Islet of Langerhans (tissue), 1 donor: ENCODE measurements around the gene TDRD3.

Experiments
- FAIRE-seq: peaks from one replicate; lab custom pipeline; 2011; peaks lifted over from hg19 to GRCh38; lab: Jason Lieb, UNC

Gene TDRD3

DNA sequence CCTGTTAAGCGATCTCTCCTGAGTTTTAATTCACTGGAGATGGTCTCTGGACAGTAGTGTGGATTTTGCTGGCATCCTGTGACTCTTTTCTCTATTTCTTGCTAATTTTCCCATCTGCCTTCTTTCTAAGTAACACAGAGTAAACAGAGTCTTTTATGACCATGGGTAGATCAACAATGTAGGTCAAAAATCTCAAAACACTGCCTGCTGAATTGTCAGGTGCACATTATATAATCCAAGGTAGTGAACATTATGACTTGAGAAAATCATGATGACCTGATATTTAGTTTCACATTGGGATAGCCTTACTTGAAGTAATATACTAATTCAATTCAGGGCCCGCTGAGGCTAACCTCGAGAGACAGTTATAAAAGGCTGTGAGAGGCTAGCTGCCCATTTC is 180.7 kb downstream of the TDRD3 start:
- FAIRE-seq = no peak

GRCh38 chr13:60583196-60583888 is 186.3 kb downstream of the TDRD3 start:
- no peak for FAIRE-seq

GRCh38 chr13:60583911-60584753 is 187.1 kb downstream of the TDRD3 start:
- FAIRE-seq = no peak

GRCh38 chr13:60584976-60585375 is 188.0 kb downstream of the TDRD3 start:
- no peak for FAIRE-seq

DNA sequence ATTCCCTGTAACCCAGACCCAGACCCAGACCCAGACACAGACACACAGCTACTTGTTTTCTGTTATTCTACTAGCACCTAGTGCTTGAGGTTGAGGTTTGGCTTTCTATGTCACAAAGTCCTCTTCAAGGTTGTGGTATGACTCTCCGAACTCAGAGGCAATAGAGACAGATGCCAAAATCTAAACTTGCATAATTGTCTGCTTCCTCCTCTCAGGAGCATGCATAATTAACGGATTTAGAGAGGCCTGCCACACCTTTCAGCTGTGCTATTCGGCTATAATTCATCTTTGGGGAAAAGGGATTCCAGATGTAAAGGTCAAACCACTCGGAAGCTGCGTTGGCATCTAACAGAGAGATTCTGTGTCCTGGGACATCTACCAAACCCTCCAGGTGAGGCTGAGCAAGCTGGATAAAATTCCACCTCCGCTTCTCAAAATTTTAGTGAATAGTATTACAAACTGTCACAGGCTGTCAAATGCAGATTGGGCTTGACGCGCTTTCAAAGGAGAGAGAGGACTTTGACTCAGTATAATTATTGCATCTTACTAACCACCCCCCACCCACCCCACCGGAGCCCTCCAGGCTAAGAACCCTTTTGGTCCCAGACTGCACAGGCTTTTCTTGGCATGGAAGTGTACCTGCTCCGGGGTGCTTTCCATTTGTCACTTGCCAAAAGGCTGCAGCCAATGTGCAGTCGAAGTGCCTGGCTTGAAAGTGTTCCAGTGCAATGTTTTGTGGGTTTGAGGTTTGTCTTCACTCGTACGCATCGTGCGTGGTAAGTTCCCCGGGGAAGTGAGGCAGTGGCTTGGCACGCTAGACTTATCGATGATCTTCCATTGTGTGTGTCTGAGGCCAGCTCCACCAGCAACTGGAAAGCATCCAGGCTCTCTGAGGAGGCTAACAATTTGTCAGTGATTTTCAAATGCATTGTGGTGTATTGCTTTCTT is 194.1 kb downstream of the TDRD3 start:
- no peak for FAIRE-seq

DNA sequence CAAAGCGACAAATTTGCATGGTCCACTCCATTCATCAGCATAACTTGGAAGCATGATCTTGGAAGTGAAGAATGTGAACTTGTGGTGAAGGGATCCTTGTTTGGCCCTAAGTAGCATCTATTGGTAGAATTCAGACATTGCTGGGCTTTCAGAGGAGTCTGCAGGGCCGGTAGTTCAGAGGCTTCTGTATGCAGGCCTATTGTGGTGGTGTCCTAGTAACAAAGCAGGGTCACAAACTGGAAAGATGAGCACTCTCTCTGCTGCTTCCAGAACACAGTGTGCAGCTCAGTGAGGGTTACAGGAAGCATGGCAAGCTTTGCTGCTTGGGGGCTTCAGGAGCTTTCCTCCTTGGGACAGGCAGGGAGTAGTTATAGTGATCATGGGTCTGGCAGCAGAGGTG is 206.0 kb downstream of the TDRD3 start:
- FAIRE-seq = no peak

DNA sequence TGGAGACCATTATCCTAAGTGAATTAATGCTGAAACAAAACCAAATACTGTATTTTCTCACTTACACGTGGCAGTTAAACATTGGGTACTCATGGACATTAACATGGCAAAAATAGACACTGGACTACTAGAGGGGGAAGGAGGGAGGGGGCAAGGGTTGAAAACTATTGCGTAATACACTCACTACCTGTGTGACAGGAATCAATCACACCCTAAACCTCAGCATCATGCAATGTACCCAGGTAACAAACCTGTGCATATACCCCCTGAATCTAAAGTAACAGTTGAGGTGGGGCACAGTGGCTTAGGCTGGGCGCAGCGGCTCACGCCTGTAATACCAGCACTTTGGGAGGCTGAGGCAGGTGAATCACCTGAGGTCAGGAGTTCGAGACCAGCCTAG is 207.0 kb downstream of the TDRD3 start:
- FAIRE-seq = no peak

DNA sequence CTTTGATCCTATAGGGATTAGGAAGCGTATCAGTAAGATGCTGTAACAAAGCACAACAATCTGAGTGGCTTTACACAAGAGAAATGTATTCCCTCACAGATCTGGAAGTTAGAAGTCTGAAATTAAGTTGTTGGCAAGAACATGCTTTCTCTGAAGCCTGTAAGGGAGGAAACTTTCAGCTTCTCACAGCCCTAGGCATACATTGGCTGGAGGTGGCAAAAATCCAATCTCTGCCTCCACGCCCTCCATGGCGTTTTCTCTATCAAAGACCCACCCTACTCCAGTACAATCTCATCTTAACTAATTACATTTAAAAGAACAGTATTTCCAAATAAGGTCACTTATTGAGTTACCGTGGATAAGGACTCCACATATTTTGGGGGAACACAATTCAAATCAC is 211.9 kb downstream of the TDRD3 start:
- no peak for FAIRE-seq

- FAIRE-seq = no peak
Measured at GRCh38 chr13:60611523-60611922, 214.5 kb downstream of the TDRD3 start.

DNA sequence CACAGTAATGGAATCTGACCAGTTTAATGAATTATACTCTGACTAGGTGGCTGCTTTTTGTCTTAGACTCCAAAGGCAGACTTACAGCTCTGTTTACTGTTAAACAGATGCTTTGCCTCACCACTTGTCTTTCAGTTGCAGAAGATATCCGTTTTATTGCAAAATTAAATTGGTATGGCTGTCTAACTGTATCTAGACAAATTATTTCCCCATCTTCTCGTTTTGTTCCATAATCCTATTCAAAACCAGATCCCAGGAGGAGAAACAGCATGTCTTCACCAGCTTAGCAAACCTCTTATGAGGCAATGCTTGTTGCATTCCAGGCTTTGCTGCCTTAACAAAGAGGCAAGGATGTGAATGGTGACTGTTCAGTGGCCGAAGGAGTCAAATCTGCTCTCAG is 215.6 kb downstream of the TDRD3 start:
- no peak for FAIRE-seq

DNA sequence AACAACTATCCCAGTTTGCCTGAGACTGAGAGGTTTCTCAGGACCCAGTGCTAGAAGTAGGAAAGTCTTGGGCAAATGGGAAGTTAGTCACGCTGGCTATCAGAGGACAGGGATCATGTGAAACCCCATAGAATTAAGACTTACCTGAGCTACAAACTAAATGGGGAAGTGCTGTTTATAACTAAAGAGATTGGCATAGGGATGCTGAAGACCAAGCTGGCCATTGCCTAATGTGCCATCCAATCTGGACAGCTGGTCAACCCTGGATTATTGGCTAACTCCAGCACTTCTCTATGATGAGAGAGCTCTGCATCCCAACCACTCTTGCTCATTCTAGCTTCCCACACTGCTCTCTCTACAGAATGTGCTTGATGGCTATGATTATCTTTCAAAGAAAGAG is 216.1 kb downstream of the TDRD3 start:
- FAIRE-seq = no peak

GRCh38 chr13:60617991-60618733 is 221.1 kb downstream of the TDRD3 start:
- FAIRE-seq = no peak

GRCh38 chr13:60619461-60619860 is 222.4 kb downstream of the TDRD3 start:
- no peak for FAIRE-seq

- FAIRE-seq = no peak
Measured at GRCh38 chr13:60620611-60621395, 223.8 kb downstream of the TDRD3 start.

DNA sequence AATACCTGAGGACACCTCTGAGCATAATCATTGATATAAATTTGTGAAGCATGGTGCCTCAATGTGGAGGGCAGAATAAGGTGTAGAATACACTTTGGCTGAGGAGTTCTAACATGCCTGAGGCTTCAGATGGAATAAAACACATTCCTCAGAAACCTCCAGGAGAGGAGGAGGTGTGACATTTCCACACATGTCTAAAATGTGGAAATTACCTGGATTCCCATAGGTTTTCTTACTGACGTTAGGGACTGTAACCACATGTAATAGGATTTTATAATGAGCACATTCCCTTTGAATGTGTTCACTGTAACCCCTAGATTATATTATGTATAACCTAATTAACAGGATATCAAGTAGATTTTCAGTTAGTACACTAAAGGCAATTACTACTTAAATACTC is 226.1 kb downstream of the TDRD3 start:
- FAIRE-seq = no peak
